GM19395 (cell line): ENCODE measurements around the gene NTN1.

Experiments
- ATAC-seq: cut with Tn5 transposase; IDR thresholded peaks from one replicate; pipeline ENCODE4 v1.9.1; 2021; ENCODE audit warnings: mild to moderate bottlenecking, moderate library complexity; ENCODE audit not compliant: unreplicated experiment

Gene NTN1

DNA sequence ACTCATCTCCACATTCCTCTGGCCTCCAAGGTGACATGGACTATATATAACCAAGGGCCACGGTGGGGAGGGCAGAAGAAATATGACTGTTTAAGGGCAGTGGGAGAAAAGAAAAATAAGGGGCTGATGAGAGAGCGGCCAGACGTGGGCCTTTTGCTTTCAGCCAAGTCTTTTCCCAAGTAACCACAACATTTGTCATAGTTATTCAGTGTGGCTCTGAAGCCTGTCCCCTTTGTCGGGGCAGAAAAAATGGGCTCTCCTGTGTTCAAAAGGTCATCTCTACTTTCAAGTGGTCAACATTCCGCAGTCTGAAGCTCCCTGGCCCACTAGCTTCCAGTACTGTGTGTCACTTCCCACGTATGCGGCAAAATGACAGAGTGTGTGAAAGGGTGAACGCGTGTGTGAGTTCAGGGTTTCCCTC is 245.4 kb downstream of the NTN1 start:
- no peak for ATAC-seq

DNA sequence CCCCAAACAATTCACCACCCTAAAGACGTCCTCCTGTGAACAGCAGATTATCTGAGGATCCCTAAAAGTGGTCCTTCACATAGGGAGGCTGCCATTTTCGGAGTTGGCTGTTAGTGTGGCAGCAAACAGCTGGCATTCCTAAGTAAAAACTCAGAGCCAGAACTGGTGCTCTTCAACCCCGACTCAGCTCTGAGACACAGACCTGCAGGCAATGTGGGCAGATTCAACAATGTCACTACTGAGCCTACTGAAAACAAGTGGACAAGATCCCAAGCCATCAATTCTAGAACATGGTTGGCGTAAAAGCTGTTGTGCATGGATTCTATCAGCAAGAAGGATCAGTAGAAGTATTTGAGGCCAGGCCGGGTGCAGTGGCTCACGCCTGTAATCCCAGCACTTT is 247.2 kb downstream of the NTN1 start:
- ATAC-seq, result no peak

DNA sequence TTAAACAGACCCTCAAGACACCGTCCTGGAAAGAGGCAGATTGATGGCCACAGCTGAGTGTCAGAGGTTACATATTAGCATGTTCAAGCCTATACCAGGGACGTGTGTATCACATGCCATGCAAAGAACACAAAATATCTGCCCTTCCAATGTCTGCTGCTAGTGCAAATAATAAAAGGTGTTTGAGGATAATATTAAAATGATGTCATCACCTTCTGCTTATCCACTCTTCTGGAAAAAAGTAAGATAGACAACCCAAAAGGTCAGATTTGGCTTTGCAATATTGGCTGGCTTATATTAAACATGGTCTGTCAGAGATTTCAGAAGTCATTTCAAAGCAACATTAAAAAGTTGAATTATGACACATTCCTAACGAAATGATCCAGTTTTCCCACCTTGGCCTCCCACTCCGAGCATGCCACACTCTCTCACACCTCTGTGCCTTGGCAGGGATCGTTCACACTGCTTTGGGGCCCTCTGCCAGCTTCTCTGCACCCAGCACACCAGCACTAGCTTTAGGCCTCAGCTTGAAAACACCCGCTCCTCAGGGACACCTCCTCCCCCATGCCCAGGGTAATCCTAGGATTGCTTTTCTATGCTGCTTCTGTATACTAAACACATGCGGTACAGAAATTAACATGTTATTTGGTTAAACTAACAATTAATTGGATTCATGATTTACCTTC is 248.2 kb downstream of the NTN1 start:
- no peak for ATAC-seq

DNA sequence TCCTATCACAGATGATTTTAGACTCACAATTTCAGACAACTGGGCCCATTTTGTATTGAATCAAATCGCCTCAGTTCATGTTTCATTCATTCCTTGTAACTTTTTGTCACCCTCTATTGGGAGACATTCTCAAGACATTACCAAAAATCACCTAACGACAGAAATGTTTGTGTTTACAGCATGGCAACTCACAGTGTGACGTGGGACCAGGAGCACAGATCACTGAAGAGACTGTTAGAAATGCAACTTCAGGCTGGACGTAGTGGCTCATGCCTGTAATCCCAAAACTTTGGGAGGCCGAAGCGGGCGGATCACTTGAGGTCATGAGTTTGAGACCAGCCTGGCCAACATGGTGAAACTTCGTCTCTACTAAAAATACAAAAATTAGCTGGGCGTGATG is 249.6 kb downstream of the NTN1 start:
- no peak for ATAC-seq

DNA sequence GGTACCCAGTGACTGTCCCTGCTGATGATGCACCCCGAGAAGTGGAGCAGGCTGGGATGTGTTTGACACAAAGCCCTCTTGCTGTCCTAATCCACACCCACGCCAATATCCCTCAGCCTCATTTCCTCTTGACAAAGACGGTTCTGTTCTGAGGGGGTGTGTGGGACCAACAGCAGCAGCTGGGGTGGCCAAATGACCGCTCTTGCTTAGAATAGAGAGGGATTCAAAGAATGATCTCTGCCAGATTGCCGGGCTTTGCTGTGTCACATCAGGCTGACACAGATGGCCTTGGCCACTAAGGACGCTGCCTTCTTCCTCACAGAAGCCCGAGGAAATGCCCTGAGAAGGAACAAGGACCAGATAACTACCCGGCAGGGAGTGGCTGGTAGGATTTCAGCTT is 250.7 kb downstream of the NTN1 start:
- no peak for ATAC-seq

GRCh38 chr17:9272501-9273200 is 251.3 kb downstream of the NTN1 start:
- no peak for ATAC-seq

GRCh38 chr17:9273428-9274391 is 252.4 kb downstream of the NTN1 start:
- no peak for ATAC-seq

GRCh38 chr17:9274973-9275372 is 253.7 kb downstream of the NTN1 start:
- no peak for ATAC-seq

- ATAC-seq, result no peak
These were observed 258.6 kb downstream of the NTN1 start for GRCh38 chr17:9279893-9280292.

GRCh38 chr17:9283909-9284308 is 262.6 kb downstream of the NTN1 start:
- no peak for ATAC-seq

DNA sequence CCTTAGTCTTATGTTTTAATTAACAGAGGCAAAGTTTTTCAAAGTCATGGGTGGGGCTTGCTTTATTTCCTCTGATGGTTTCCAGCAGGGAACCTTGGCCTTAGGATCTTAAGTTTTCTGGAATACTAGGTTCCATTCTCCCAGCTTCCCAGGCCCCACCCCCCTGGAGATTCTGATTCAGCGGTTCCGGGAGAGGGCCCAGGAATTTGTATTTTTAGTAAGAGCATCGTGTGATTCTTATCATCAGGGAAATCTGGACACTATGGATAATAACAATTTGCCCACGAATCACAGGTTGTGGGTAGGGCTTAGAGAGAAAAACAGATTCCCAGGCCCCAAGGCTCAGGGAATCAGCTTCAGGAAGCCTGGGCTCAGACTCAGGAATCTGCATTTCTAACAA is 263.6 kb downstream of the NTN1 start:
- ATAC-seq, result no peak

- ATAC-seq, result no peak
These were observed 264.5 kb downstream of the NTN1 start for GRCh38 chr17:9285602-9286427.

DNA sequence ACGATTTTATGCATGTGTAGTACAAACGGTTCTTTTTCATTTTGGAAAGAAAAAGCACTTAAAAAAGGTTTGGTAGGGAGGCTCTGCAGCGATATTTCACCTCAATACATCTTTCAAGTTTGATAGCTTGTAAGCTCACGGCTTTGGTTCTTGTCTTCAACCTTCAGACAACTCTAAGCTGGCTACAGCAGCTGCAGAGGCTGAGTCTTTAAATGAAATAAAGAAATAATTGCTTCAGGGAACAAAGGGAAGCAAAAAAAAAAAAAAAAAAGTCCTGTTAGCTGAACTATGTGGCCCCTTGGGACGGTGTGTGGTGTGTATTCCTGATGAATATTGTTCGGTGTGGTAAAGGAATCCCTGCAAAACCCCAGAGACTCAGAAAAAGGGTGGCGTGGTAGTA is 265.1 kb downstream of the NTN1 start:
- ATAC-seq, result no peak

DNA sequence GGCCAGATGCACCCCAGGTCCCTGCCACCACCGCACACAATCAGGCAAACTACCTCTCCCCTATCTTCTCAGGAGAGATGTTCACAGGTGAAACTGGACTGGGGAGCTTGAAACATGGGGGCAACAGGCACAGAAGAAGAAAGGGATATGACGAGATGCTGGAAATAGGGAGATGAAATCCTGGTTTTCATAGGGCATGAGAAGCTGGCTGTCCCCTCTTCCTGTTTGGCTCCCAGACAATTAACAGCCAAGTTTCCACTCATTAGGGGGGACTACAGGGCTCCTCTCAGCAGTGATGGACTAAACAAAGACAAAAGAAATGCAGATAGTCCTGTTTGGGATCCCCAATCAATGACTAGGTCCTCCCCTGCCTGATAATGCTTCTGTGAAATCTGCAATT is 266.0 kb downstream of the NTN1 start:
- ATAC-seq, result no peak

DNA sequence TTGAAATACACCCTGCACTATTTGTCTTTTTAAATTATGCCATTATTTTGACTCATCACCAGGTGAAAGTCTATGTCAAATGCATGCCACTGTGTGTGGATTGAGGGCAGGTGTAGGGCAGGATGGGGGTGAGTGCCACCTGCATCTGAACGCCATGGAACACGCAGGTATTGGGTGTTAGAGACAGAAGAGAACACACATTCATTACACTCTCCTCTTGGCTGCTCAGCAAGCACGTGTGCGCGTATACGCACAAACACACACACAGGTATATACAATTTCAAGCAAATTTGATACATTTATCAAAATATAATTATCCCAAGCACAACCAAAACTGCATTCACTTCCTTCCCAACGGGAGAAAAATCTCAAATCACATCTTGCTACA is 268.9 kb downstream of the NTN1 start:
- no peak for ATAC-seq

- no peak for ATAC-seq
These were observed 270.7 kb downstream of the NTN1 start for GRCh38 chr17:9291912-9292560.

- no peak for ATAC-seq
These were observed 271.2 kb downstream of the NTN1 start for GRCh38 chr17:9292561-9292941.
